ENCODE results near the gene NFE2L1.
"Not testable (repeated sequence)": the region's sequence is repeated elsewhere in the genome, so short reads cannot be mapped to it uniquely, and the experiment has no call there.

NFE2L1 gene

DNA sequence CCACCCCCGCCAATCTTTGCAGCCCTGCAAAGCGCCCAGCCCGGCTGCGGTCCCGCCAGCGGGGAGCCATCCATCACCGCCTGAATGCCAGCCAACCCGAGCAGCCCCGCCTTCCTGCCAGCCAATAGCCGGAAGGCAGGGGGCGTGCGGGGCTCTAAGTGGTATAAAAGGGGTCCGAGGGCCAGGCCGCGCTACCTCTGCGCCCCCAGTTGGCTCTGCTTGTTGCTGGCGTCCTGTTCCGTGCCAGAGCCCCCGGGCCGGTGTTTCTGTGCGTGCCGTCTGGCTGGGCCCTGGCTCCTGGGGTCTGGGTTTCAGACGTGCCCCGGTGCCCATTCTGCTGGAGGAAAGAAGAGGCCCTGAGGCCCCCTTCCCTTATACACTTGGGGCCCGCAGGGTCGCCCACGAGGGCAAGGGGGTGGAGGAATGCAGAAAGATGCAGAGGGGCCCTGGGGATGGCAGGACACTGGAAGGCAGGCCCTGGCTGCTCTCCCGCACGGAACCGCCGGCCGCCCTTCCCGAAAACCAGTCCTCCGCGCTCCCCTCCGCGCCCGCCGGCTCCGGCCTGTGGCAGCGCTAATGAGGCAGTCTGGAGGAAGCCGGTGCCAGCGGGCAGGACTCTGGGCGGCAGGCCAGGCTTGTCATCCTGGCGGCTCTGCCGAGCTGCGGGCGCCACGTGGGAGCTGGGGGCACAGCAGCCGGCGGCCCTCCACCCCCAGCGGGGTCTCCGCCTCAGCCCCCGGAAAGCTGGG is 24.6 kb upstream of the NFE2L1 start:
- DNase-seq (ENCODE audit: low spot score), result peak; percentile 92

- peak; percentile 54 for DNase-seq (ENCODE audit: low spot score)
These were observed 23.8 kb upstream of the NFE2L1 start for GRCh38 chr17:48024149-48025039.

- DNase-seq (ENCODE audit: low spot score), result peak; percentile 99
These were observed 22.9 kb upstream of the NFE2L1 start for GRCh38 chr17:48025040-48025903.

DNA sequence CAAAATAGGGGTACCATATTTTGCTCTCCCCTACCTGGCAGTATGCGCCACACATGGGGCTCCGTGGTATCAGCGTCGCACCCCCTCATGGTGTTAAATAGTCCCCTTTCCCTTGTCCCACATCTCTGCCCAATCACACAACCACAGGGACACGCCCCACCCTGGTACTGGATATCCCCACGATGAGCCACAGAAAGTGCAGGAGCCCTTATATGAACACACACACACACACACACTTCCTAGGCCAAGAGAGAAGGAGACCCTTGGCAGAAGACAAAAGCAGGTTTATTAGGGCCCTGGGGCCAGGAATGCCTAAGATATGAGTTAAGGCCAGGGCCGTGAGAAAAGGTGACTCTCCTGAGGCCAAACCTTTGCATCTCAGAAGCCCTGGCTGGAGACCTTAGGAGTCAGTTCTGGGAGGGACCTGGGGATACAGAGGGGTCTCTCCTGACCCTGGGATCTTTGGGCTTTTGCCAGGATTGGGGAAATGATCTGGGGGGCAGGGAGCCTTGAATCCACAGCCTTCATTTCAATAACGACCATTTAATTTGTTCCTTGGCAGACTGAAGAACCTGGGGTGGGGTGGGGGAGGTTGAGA is 22.2 kb upstream of the NFE2L1 start:
- no peak for DNase-seq (ENCODE audit: low spot score)

- peak; percentile 91 for DNase-seq (ENCODE audit: low spot score)
These were observed 21.4 kb upstream of the NFE2L1 start for GRCh38 chr17:48026502-48027321.

DNA sequence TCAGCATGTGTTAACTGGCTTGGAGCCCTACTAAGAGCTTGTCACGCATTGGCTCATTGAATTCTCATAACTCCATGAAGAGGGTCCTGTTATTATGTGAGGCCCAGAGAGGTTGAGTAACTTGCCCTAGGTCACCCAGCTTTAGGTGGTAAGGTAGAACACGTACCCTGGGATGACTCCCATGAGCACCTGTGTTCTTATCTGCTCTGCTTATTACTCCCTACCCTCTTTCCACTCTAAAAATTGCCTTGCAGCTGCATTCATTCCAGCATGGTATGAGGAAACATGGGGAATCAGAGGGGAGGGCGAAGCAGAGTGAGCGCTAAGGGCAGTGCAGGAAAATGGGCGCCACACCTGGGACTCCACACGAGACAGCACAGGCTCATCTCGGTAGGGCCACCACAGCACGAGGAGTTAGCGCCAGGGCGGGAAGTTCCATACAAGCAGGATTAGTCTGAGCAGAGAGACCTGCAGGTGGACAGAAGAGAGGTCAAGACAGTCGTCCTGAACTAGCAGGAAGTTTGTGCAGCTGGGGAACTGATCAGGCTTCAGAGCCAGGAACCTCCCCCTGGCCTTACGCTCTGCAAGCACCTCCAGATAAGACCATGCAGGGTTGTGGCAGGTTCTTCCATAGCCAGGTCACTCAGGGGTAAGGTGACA is 20.7 kb upstream of the NFE2L1 start:
- DNase-seq (ENCODE audit: low spot score), result no peak

- no peak for DNase-seq (ENCODE audit: low spot score)
These were observed 19.4 kb upstream of the NFE2L1 start for GRCh38 chr17:48028736-48029135.

GRCh38 chr17:48030531-48030930 is 17.6 kb upstream of the NFE2L1 start:
- no peak for DNase-seq (ENCODE audit: low spot score)

- no peak for DNase-seq (ENCODE audit: low spot score)
These were observed 16.2 kb upstream of the NFE2L1 start for GRCh38 chr17:48031966-48032365.

DNA sequence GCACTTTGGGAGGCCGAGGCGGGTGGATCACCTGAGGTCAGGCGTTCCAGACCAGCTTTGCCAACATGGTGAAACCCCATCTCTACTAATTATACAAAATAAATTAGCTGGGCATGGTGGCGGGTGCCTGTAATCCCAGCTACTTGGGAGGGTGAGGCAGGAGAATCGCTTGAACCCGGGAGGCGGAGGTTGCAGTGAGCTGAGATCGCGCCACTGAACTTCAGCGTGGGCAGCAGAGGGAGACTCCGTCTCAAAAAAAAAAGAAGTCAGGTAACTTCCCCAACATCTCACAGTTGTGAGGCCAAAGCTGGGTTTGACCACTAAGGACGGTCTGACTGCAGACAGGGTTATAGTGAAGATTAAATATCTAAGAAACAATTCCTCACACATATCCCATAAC is 13.4 kb upstream of the NFE2L1 start:
- DNase-seq (ENCODE audit: low spot score), result not testable (repeated sequence)

DNA sequence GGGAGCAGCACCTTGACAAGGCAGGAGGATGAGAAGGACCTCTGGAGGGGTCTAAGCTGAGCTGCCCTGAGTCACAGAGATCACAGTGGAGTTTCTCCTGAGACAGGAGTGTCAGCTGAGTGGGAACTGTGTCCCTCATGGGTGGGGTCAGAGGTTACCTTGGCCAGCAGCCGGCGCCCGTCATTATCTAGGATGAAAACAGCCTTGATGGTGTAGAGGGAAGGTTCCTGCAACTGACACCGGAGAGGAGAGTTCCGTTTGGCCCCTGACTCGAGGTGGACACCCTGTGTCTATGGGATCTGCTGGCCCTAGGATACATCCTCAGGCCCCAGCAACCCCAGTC is 11.5 kb upstream of the NFE2L1 start:
- no peak for DNase-seq (ENCODE audit: low spot score)

DNA sequence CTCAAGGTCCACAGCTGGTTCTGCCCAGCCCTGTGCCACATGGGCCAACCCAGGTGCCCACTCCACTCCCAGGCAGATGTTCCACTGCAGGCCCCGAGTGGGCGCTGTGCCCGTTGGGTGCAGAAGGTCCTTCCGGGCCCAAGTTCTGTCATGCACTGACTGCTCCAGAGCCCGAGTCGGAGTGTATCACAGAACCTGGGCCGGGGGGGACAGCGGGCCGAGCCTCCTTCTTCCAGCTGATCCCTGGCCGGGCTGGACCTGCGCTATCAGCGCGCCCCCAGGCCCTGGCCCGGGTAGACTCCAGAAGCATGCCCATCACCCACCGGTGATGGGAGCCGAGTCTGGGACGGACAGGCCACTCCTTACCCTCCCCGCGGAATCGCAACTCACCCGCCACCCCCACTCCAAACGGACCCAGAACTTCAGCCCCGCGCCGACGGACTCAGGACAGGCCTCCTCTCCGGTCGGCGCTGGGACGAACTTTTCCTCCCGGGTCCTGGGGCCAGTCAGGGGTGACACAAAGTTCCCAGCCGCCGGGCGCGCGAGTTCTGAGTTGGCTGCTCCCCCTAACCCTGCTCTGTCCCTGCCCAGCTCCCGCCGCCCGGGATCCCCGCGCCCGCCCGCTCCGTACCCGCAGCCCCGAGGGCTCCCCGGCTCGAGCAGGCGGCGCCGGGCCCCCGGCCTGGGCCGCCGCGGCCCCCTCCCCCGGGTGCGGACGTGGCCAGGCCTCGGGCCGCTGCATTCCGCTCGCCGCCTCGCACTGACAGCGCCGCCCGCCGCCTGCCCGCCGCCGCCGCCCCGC is 10.9 kb upstream of the NFE2L1 start, which contains the start of gene COPZ2:
Gene COPZ2 (minus strand): TSS at position 762 of the 802 bp plus-strand sequence. CDS start 20 bp downstream, at position 742.
- no peak for DNase-seq (ENCODE audit: low spot score)

GRCh38 chr17:48037838-48038323 is 10.3 kb upstream of the NFE2L1 start:
- DNase-seq (ENCODE audit: low spot score), result no peak

DNA sequence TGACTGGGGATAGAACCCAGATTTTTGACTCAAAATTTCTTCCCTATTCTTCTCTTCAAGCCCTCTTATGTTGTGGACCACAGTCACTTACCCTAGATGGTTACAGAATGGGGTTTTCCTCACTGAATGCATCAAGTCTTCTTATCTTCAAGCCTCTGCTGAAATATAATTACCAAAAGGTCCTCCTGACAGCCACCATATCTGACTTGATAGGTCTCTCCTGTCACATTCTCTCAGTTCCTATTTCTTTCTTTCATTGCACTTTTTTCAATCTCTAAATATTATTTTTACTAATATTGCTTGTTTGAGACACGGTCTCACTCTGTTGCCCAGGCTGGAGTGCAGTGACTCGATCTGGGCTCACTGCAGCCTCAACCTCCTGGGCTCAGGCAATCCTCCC is 9.5 kb upstream of the NFE2L1 start:
- DNase-seq (ENCODE audit: low spot score), result no peak

GRCh38 chr17:48043176-48043575 is 5.0 kb upstream of the NFE2L1 start:
- no peak for DNase-seq (ENCODE audit: low spot score)

GRCh38 chr17:48044851-48045250 is 3.3 kb upstream of the NFE2L1 start:
- DNase-seq (ENCODE audit: low spot score), result no peak

DNA sequence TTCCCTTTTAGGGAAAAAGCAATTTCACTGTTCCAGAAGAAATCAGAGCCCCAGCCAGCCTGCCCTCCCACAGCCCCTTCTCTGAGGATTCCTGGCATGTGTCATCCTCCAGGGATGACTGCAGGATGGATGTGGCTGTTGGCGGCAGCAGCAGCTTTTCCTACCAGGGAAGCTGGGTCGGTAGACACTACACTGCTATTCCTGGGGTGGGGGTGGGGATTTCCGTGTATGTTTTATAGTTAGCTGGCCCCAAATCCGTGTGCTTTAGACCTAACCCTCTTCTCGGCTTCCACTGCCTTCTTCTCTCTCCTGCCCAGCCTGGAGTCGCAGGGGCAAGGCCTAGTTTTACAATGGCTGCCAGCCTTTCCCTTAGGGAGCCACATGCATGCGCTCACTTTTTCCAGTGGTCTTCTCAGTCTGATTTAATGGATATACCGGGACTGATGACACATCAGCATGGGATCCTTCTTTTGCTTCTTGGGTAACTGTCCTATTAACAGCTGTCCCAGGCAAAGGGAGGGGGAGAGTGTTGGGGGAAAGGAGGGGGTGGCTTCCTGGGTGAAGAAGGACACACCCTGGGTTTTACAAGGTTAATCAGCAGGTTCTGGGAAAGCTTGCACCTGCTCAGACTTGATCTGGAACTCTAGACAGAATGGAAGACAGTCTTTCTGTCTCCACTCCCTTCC is 2.7 kb upstream of the NFE2L1 start:
- no peak for DNase-seq (ENCODE audit: low spot score)

DNA sequence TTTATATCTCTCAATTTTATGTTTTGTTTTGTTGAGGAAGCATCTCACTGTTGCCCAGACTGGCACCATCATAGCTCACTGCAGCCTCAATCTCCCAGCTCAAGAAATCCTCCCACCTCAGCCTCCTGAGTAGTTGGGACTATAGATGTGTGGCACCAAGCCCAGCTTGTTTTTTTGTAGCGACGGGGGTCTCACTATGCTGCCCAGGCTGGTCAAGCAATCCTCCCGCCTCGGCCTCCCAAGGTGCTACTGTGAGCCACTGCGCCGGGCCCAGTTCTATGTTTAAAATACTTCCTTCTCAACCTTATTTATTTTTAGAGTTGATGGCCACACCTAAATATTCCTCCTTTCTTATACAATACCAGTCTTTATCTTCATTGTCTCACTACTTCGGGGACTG is 1.9 kb upstream of the NFE2L1 start:
- no peak for DNase-seq (ENCODE audit: low spot score)
